Endothelial cell of umbilical vein (primary cell): ENCODE measurements around the gene CROT. TPM values are rescaled to one million over a fixed set of nuclear protein-coding genes. Genes with fewer than 3 reads are reported as not detected.

ENCODE experiments used
- BruUV-seq: library from RNA; stranded (reverse); fragments of 400-500 nt; replicated peaks from 2 replicates; lab custom pipeline; 2021; lab: Mats Ljungman, UMichigan
- CTCF ChIA-PET: fragments of 300-600, 350-600 bp; sonication (Branson Sonifier 250); formaldehyde crosslinking; loops from one replicate; lab custom pipeline; 2021; ENCODE audit warnings: antibody characterized with exemption, inconsistent platforms; lab: Charles Lee
- POLR2A ChIA-PET: fragments of 300-600, 350-600 bp; sonication (Branson Sonifier 250); formaldehyde crosslinking; loops from one replicate; lab custom pipeline; 2021; ENCODE audit warnings: antibody characterized with exemption, inconsistent platforms; lab: Charles Lee
- DNase-seq: peaks from one replicate; pipeline ENCODE4 v3.0.0-alpha.2; 2011; ENCODE audit warnings: low read depth, low spot score
- FAIRE-seq: peaks from 2 replicates; lab custom pipeline; 2011; peaks lifted over from hg19 to GRCh38; lab: Jason Lieb, UNC
- H2AFZ ChIP-seq: 2 replicates; pipeline ENCODE4 v1.6.0; 2012; ENCODE audit warnings: low read depth, low read length, control low read depth, inconsistent platforms
- H3K27ac ChIP-seq: 2 replicates; pipeline ENCODE4 v1.5.1; 2011; ENCODE audit warnings: low read depth, mild to moderate bottlenecking, control low read depth, low read length, moderate library complexity; ENCODE audit not compliant: insufficient read depth
- H3K27me3 ChIP-seq, 2 experiments: 2 replicates each; pipeline versions ENCODE4 v1.6.0 to v1.6.1; 2011; ENCODE audit warnings: low read length in 2 of 2, mixed read lengths in 1 of 2; ENCODE audit not compliant: control insufficient read depth in 2 of 2, insufficient read depth in 2 of 2
- H3K36me3 ChIP-seq, 2 experiments: 2 replicates in 1 of 2; 3 replicates in 1 of 2; pipeline ENCODE4 v1.5.1; 2011; ENCODE audit warnings: low read length in 2 of 2, mild to moderate bottlenecking in 1 of 2, moderate library complexity in 1 of 2; ENCODE audit not compliant: control insufficient read depth in 2 of 2, insufficient read depth in 2 of 2; ENCODE audit errors: extremely low read depth in 1 of 2
- H3K4me1 ChIP-seq: 3 replicates; pipeline ENCODE4 v1.5.1; 2011; ENCODE audit warnings: mild to moderate bottlenecking, low read length; ENCODE audit not compliant: control insufficient read depth, insufficient read depth; ENCODE audit errors: extremely low read depth
- H3K4me2 ChIP-seq: 2 replicates; pipeline ENCODE4 v1.6.1; 2011; ENCODE audit warnings: low read length, control low read depth, mixed read lengths; ENCODE audit not compliant: insufficient read depth
- H3K4me3 ChIP-seq, 3 experiments: fragments of 200-600 bp in 1 of 3; sonication (generic), shearing (Covaris generic) in 1 of 3; replicated peaks in 1 of 3; 2 replicates each; pipeline ENCODE4 v1.5.1; 2011 to 2016; ENCODE audit warnings: control low read depth in 3 of 3, low read length in 3 of 3, mild to moderate bottlenecking in 2 of 3, inconsistent platforms in 1 of 3, low read depth in 1 of 3, moderate library complexity in 1 of 3; ENCODE audit not compliant: insufficient read depth in 1 of 3
- H3K79me2 ChIP-seq: 2 replicates; pipeline ENCODE4 v1.6.0; 2012; ENCODE audit warnings: low read length, inconsistent platforms; ENCODE audit not compliant: control insufficient read depth, insufficient read depth
- H3K9ac ChIP-seq: replicated peaks from 2 replicates; pipeline ENCODE3; 2011; ENCODE audit warnings: low read length, control low read depth; ENCODE audit not compliant: insufficient read depth; ENCODE audit errors: extremely low read depth
- H3K9me1 ChIP-seq: replicated peaks from 3 replicates; pipeline ENCODE4 v1.6.0; 2011; ENCODE audit warnings: mild to moderate bottlenecking, low read length; ENCODE audit not compliant: control insufficient read depth, insufficient read depth; ENCODE audit errors: extremely low read depth
- H3K9me3 ChIP-seq: replicated peaks from 2 replicates; pipeline ENCODE4 v1.5.1; 2012; ENCODE audit warnings: low read length, inconsistent platforms; ENCODE audit not compliant: control insufficient read depth, insufficient read depth
- H4K20me1 ChIP-seq: replicated peaks from 2 replicates; pipeline ENCODE3; 2011; ENCODE audit warnings: mild to moderate bottlenecking, low read length; ENCODE audit not compliant: control insufficient read depth, insufficient read depth; ENCODE audit errors: extremely low read depth
- CTCF ChIP-seq, 2 donors: IDR thresholded peaks; 1 replicate in 1 of 2; 2 replicates in 1 of 2; pipeline ENCODE4 v1.5.1; 2011; ENCODE audit warnings: low read length in 2 of 2, mild to moderate bottlenecking in 2 of 2, moderate library complexity in 2 of 2, control low read depth in 1 of 2, inconsistent platforms in 1 of 2, low read depth in 1 of 2; ENCODE audit not compliant: insufficient read depth in 1 of 2; ENCODE audit errors: extremely low read depth in 1 of 2
- EZH2 ChIP-seq: IDR thresholded peaks from 2 replicates; pipeline ENCODE4 v1.6.1; 2012; ENCODE audit warnings: borderline replicate concordance, low read depth, mild to moderate bottlenecking, moderate library complexity, low read length, inconsistent platforms; ENCODE audit not compliant: severe bottlenecking
- FOS ChIP-seq: IDR thresholded peaks from 2 replicates; pipeline ENCODE4 v1.6.1; 2011; ENCODE audit warnings: mild to moderate bottlenecking, low read length, moderate library complexity, borderline replicate concordance; ENCODE audit not compliant: insufficient read depth
- GATA2 ChIP-seq: IDR thresholded peaks from 2 replicates; pipeline ENCODE4 v1.7.0; 2011; ENCODE audit warnings: low read depth, mild to moderate bottlenecking, moderate library complexity, mixed read lengths, low read length; ENCODE audit not compliant: insufficient read length, insufficient read depth
- JUN ChIP-seq: IDR thresholded peaks from 2 replicates; pipeline ENCODE4 v1.6.1; 2011; ENCODE audit warnings: borderline replicate concordance, low read depth; ENCODE audit not compliant: insufficient read length, insufficient read depth
- MAX ChIP-seq: IDR thresholded peaks from 2 replicates; pipeline ENCODE4 v1.6.1; 2011; ENCODE audit not compliant: insufficient read depth, insufficient read length
- MYC ChIP-seq: IDR thresholded peaks from one replicate; pipeline ENCODE4 v1.6.1; 2011; ENCODE audit warnings: mild to moderate bottlenecking, low read depth, low read length
- POLR2A ChIP-seq: IDR thresholded peaks from 2 replicates; pipeline ENCODE4 v1.6.1; 2012; ENCODE audit warnings: low read depth, mild to moderate bottlenecking, control low read depth, low read length
- POLR2AphosphoS5 ChIP-seq: IDR thresholded peaks from 2 replicates; pipeline ENCODE4 v1.6.1; 2012; ENCODE audit warnings: low read depth, mild to moderate bottlenecking, control low read depth, low read length, moderate library complexity; ENCODE audit not compliant: insufficient read depth
- dilution Hi-C: fragments of 300-500 bp; cut with MboI; formaldehyde crosslinking; loops from one replicate; pipeline ENCODE4 v1.15.0; 2019; ENCODE audit warnings: low sequenced_read_pairs; ENCODE audit not compliant: extremely low pct_ligation_motif_present
- intact Hi-C: fragments of 100-400 bp; cut with micrococcal nuclease; formaldehyde crosslinking; loops from one replicate; pipeline ENCODE4 v1.10.0; 2022
- polyA plus RNA-seq, 4 experiments: library from polyadenylated mRNA; depleted of rRNA in 3 of 4; stranded (reverse) in 3 of 4; unstranded in 1 of 4; fragments of >200 nt; gene quantifications; 2 replicates each; pipeline versions ENCODE4 v1.2.1 to v1.2.3, GENCODE V29; 2011 to 2012; ENCODE audit warnings: missing spikeins in 1 of 4
- total RNA-seq: library from RNA; stranded (reverse); gene quantifications from 2 replicates; pipeline ENCODE4 v1.2.3, GENCODE V29; 2021

Gene CROT
- total and polyA plus RNA-seq, 2 donors (not counting 3 experiments of a cell fraction or from before 2014, with no cell fraction given) = 3.3 to 6.6 TPM

DNA sequence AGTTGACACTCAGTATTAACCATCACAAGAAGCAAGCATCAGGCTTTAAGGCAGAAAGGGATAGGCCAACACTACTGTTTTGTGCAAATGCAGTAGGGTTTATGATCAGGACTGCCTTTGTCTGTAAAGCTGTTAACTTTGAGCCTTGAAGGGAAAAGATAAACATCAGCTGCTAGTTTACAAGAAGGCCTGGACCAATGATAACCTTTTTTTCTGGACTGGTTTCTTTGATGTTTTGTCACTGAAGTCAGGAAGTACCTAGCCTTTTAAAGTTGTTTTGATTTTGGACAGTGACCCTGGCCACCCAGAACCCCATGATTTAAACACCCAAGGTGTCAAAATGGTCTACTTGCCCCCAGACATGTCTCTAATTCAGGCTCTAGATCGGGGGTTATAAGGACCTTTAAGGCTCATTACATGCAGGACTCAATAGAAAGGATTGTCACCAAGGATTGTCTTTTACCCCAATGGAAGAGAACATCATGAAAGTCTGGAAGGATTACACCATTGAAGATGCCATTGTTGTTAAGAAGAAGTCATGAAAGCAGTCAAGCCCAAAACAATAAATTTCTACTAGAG lies 50.1 kb downstream of the CROT start:
- H4K20me1 ChIP-seq = no peaks in the 10 kb centered on the region
- H3K9me1 ChIP-seq = no peaks in the 10 kb centered on the region
- no peak overlapping the region for H3K27ac ChIP-seq
- DNase-seq (no peak), FAIRE-seq (no peak)
- H3K9me3 ChIP-seq = no peaks in the 10 kb centered on the region
- dilution Hi-C loops = no loop called here
- H3K27me3 ChIP-seq = no peaks in the 10 kb centered on the region
- no peak overlapping the region for H3K4me2 ChIP-seq
- no peak overlapping the region for H3K4me3 ChIP-seq
- no TSS peak for BruUV-seq
- no peak overlapping the region for H3K9ac ChIP-seq
- POLR2A ChIA-PET = no interaction called here
- TF ChIP-seq MYC (no peak), JUN (no peak), GATA2 (no peak), CTCF (IDR thresholded peaks at IDR 0.05; ENCODE audit: extremely low read depth in 1 of 2, insufficient read depth in 1 of 2, low read depth in 1 of 2, low read length in 2 of 2) (no peak), POLR2AphosphoS5 (no peak), MAX (no peak), EZH2 (no peak), FOS (no peak), POLR2A (no peak)
- CTCF ChIA-PET = no interaction called here
- no peak overlapping the region for H2AFZ ChIP-seq
- intact Hi-C loops = no loop called here
- no peaks in the 10 kb centered on the region for H3K36me3 ChIP-seq
- H3K79me2 ChIP-seq = no peaks in the 10 kb centered on the region
- no peaks in the 10 kb centered on the region for H3K4me1 ChIP-seq
